Loucy (cell line): ENCODE results near the gene SP3.

Source experiments
- H2AFZ ChIP-seq: fragments of 200-600 bp; sonication (generic); 2 replicates; pipeline ENCODE4 v1.6.0; 2016; ENCODE audit warnings: antibody characterized with exemption, mild to moderate bottlenecking, low read length, moderate library complexity
- H3F3A ChIP-seq: fragments of 200-600 bp; 2 replicates; pipeline ENCODE4 v1.6.0; 2016; ENCODE audit warnings: antibody characterized with exemption, low read depth, mild to moderate bottlenecking
- H3K27me3 ChIP-seq: fragments of 200-600 bp; sonication (generic); 2 replicates; pipeline ENCODE4 v1.6.1; 2014; ENCODE audit warnings: low read length, mild to moderate bottlenecking; ENCODE audit not compliant: insufficient read depth, poor library complexity, severe bottlenecking
- H3K36me3 ChIP-seq: fragments of 200-600 bp; sonication (generic); 2 replicates; pipeline ENCODE4 v1.6.1; 2016; ENCODE audit warnings: low read length; ENCODE audit not compliant: insufficient read depth
- H3K4me1 ChIP-seq: fragments of 200-600 bp; sonication (generic); 2 replicates; pipeline ENCODE4 v1.5.1; 2014; ENCODE audit warnings: low read length, mild to moderate bottlenecking; ENCODE audit not compliant: insufficient read depth, poor library complexity, severe bottlenecking
- H3K4me2 ChIP-seq: fragments of 200-600 bp; sonication (generic); 2 replicates; pipeline ENCODE4 v1.6.0; 2014; ENCODE audit warnings: antibody characterized with exemption, low read length, low read depth, mild to moderate bottlenecking; ENCODE audit not compliant: poor library complexity, severe bottlenecking
- H3K4me3 ChIP-seq: fragments of 200-600 bp; sonication (generic); 2 replicates; pipeline ENCODE4 v1.5.1; 2014; ENCODE audit warnings: low read length, mild to moderate bottlenecking, mixed read lengths; ENCODE audit not compliant: poor library complexity, severe bottlenecking
- H3K79me2 ChIP-seq: fragments of 200-600 bp; sonication (generic); 2 replicates; pipeline ENCODE4 v1.6.1; 2014; ENCODE audit warnings: low read length; ENCODE audit not compliant: insufficient read depth
- H3K9ac ChIP-seq: fragments of 200-600 bp; sonication (generic); 2 replicates; pipeline ENCODE4 v1.6.0; 2014; ENCODE audit warnings: mild to moderate bottlenecking, low read depth, low read length, moderate library complexity; ENCODE audit not compliant: poor library complexity, severe bottlenecking
- H3K9me2 ChIP-seq: fragments of 200-600 bp; sonication (generic); replicated peaks from 2 replicates; pipeline ENCODE4 v1.6.1; 2016; ENCODE audit warnings: low read depth, low read length, mixed read lengths
- H3K9me3 ChIP-seq: fragments of 200-600 bp; sonication (generic); 2 replicates; pipeline ENCODE4 v1.6.1; 2014; ENCODE audit warnings: mild to moderate bottlenecking, antibody characterized with exemption, low read length, low read depth; ENCODE audit not compliant: insufficient read depth
- H4K20me1 ChIP-seq: fragments of 200-600 bp; sonication (generic); 2 replicates; pipeline ENCODE4 v1.6.0; 2014; ENCODE audit warnings: antibody characterized with exemption, low read length, mild to moderate bottlenecking; ENCODE audit not compliant: insufficient read depth, poor library complexity, severe bottlenecking
- CTCF ChIP-seq: fragments of 200-600 bp; sonication (generic); conservative IDR thresholded peaks from 2 replicates; pipeline ENCODE4 v1.5.1; 2014; ENCODE audit warnings: mild to moderate bottlenecking, antibody characterized with exemption, low read length
- EZH2phosphoT487 ChIP-seq: fragments of 200-600 bp; IDR thresholded peaks from 2 replicates; pipeline ENCODE4 v1.6.1; 2018; ENCODE audit warnings: antibody characterized with exemption, mild to moderate bottlenecking, moderate library complexity, borderline replicate concordance

SP3 gene

GRCh38 chr2:173881461-173881860 lies 83.7 kb downstream of the SP3 start:
- Histone ChIP-seq H3K4me2 (no peak overlapping the region), H2AFZ (no peak overlapping the region), H3K27me3 (no peaks in the 10 kb centered on the region), H3F3A (no peaks in the 10 kb centered on the region), H3K9me3 (no peaks in the 10 kb centered on the region), H3K9me2 (no peaks in the 10 kb centered on the region), H3K4me3 (no peak overlapping the region), H3K4me1 (no peaks in the 10 kb centered on the region), H4K20me1 (no peaks in the 10 kb centered on the region), H3K9ac (no peak overlapping the region), H3K79me2 (no peaks in the 10 kb centered on the region), H3K36me3 (no peaks in the 10 kb centered on the region)
- TF ChIP-seq CTCF (no peak), EZH2phosphoT487 (no peak)

- H3F3A ChIP-seq: no peaks in the 10 kb centered on the region
- no peaks in the 10 kb centered on the region for H3K9me3 ChIP-seq
- H3K9me2 ChIP-seq: no peaks in the 10 kb centered on the region
- H3K9ac ChIP-seq: no peak overlapping the region
- H4K20me1 ChIP-seq: no peaks in the 10 kb centered on the region
- no peak overlapping the region for H3K4me3 ChIP-seq
- TF ChIP-seq CTCF (no peak), EZH2phosphoT487 (no peak)
- no peaks in the 10 kb centered on the region for H3K36me3 ChIP-seq
- H3K4me2 ChIP-seq: no peak overlapping the region
- H3K27me3 ChIP-seq: no peaks in the 10 kb centered on the region
- no peaks in the 10 kb centered on the region for H3K79me2 ChIP-seq
- H3K4me1 ChIP-seq: no peaks in the 10 kb centered on the region
- no peak overlapping the region for H2AFZ ChIP-seq
Observed at GRCh38 chr2:173880561-173880960, 84.6 kb downstream of the SP3 start.

GRCh38 chr2:173876833-173877413 lies 88.2 kb downstream of the SP3 start:
- no peak overlapping the region for H2AFZ ChIP-seq
- no peaks in the 10 kb centered on the region for H3K36me3 ChIP-seq
- H3K4me1 ChIP-seq: no peaks in the 10 kb centered on the region
- no peaks in the 10 kb centered on the region for H3K9me2 ChIP-seq
- H3K27me3 ChIP-seq: no peaks in the 10 kb centered on the region
- H3K9ac ChIP-seq: no peak overlapping the region
- no peaks in the 10 kb centered on the region for H4K20me1 ChIP-seq
- no peaks in the 10 kb centered on the region for H3F3A ChIP-seq
- no peak overlapping the region for H3K4me2 ChIP-seq
- H3K9me3 ChIP-seq: no peaks in the 10 kb centered on the region
- TF ChIP-seq CTCF (no peak), EZH2phosphoT487 (no peak)
- H3K79me2 ChIP-seq: no peaks in the 10 kb centered on the region
- no peak overlapping the region for H3K4me3 ChIP-seq
